Measurements from ENCODE around the gene GPR161. TPM values are rescaled to one million over a fixed set of nuclear protein-coding genes. Genes with fewer than 3 reads are reported as not detected.

GPR161 gene
- total RNA-seq, 1 donor from 2014 or later, result 21.9 TPM

- no peaks in the 10 kb centered on the region for H3K9me3 Mint-ChIP-seq (ENCODE audit: unreplicated experiment)
- Histone ChIP-seq H3K36me3 (ENCODE audit: insufficient read depth, low read length) (no peaks in the 10 kb centered on the region), H3K4me3 (ENCODE audit: insufficient read depth, low read depth, low read length) (no peak overlapping the region), H4K20me1 (ENCODE audit: insufficient read depth, low read length) (no peaks in the 10 kb centered on the region), H2AFZ (ENCODE audit: low read depth, low read length) (no peak overlapping the region), H3K9ac (ENCODE audit: low read length) (no peak overlapping the region), H3K4me1 (ENCODE audit: insufficient read depth, low read length) (peaks cover 5% of the 10 kb centered on the region), H3K79me2 (ENCODE audit: insufficient read depth, low read length) (no peaks in the 10 kb centered on the region), H3K4me2 (ENCODE audit: low read length) (no peak overlapping the region), H3K27me3 (ENCODE audit: insufficient read depth, low read length) (no peaks in the 10 kb centered on the region), H3K27ac (ENCODE audit: low read depth, low read length) (no peak overlapping the region), H3K9me3 (ENCODE audit: insufficient read depth, low read depth, low read length) (no peaks in the 10 kb centered on the region)
- no peak for DNase-seq (ENCODE audit: low read depth)
- peaks cover 19% of the 10 kb centered on the region for H3K36me3 Mint-ChIP-seq (ENCODE audit: low read depth, unreplicated experiment)
- H3K27ac Mint-ChIP-seq (ENCODE audit: unreplicated experiment), result no peak overlapping the region
- H3K4me1 Mint-ChIP-seq (ENCODE audit: low read depth, unreplicated experiment), result peaks cover 6% of the 10 kb centered on the region
- TF ChIP-seq CTCF (IDR thresholded peaks at IDR 0.05; ENCODE audit: insufficient read depth, low read depth, low read length) (no peak), EZH2 (IDR thresholded peaks at IDR 0.05; ENCODE audit: insufficient read depth, low read length) (no peak)
- FAIRE-seq, result no peak
- H3K27me3 Mint-ChIP-seq (ENCODE audit: low read depth, unreplicated experiment), result no peaks in the 10 kb centered on the region
- H3K4me3 Mint-ChIP-seq (ENCODE audit: unreplicated experiment), result no peak overlapping the region
These were observed 34.2 kb downstream of the GPR161 start for GRCh38 chr1:168102487-168102886.

GRCh38 chr1:168101336-168101735 is 35.4 kb downstream of the GPR161 start:
- H2AFZ ChIP-seq (ENCODE audit: low read depth, low read length), result no peak overlapping the region
- H3K36me3 ChIP-seq (ENCODE audit: insufficient read depth, low read length), result no peaks in the 10 kb centered on the region
- H3K4me2 ChIP-seq (ENCODE audit: low read length), result no peak overlapping the region
- H3K9me3 ChIP-seq (ENCODE audit: insufficient read depth, low read depth, low read length), result no peaks in the 10 kb centered on the region
- Mint-ChIP-seq H3K27me3 (ENCODE audit: low read depth, unreplicated experiment) (no peaks in the 10 kb centered on the region), H3K27ac (ENCODE audit: unreplicated experiment) (no peak overlapping the region), H3K36me3 (ENCODE audit: low read depth, unreplicated experiment) (peaks cover 22% of the 10 kb centered on the region), H3K4me3 (ENCODE audit: unreplicated experiment) (no peak overlapping the region), H3K9me3 (ENCODE audit: unreplicated experiment) (no peaks in the 10 kb centered on the region), H3K4me1 (ENCODE audit: low read depth, unreplicated experiment) (peaks cover 6% of the 10 kb centered on the region)
- H3K4me1 ChIP-seq (ENCODE audit: insufficient read depth, low read length), result peaks cover 5% of the 10 kb centered on the region
- H3K27ac ChIP-seq (ENCODE audit: low read depth, low read length), result no peak overlapping the region
- no peak for FAIRE-seq
- H3K79me2 ChIP-seq (ENCODE audit: insufficient read depth, low read length), result no peaks in the 10 kb centered on the region
- no peak for TF ChIP-seq EZH2 (IDR thresholded peaks at IDR 0.05; ENCODE audit: insufficient read depth, low read length)
- H3K9ac ChIP-seq (ENCODE audit: low read length), result no peak overlapping the region
- no peaks in the 10 kb centered on the region for H4K20me1 ChIP-seq (ENCODE audit: insufficient read depth, low read length)
- no peak for DNase-seq (ENCODE audit: low read depth)
- H3K4me3 ChIP-seq (ENCODE audit: insufficient read depth, low read depth, low read length), result no peak overlapping the region
- H3K27me3 ChIP-seq (ENCODE audit: insufficient read depth, low read length), result no peaks in the 10 kb centered on the region

GRCh38 chr1:168100315-168101002 is 36.3 kb downstream of the GPR161 start:
- peaks cover 5% of the 10 kb centered on the region for H3K4me1 ChIP-seq (ENCODE audit: insufficient read depth, low read length)
- H2AFZ ChIP-seq (ENCODE audit: low read depth, low read length), result no peak overlapping the region
- H3K9ac ChIP-seq (ENCODE audit: low read length), result no peak overlapping the region
- no peaks in the 10 kb centered on the region for H3K27me3 ChIP-seq (ENCODE audit: insufficient read depth, low read length)
- TF ChIP-seq EZH2 (IDR thresholded peaks at IDR 0.05; ENCODE audit: insufficient read depth, low read length), result no peak
- no peak for TF ChIP-seq CTCF (IDR thresholded peaks at IDR 0.05; ENCODE audit: insufficient read depth, low read depth, low read length)
- no peaks in the 10 kb centered on the region for H3K36me3 ChIP-seq (ENCODE audit: insufficient read depth, low read length)
- H3K27me3 Mint-ChIP-seq (ENCODE audit: low read depth, unreplicated experiment), result no peaks in the 10 kb centered on the region
- H3K4me3 ChIP-seq (ENCODE audit: insufficient read depth, low read depth, low read length), result no peak overlapping the region
- peak; percentile 75 for DNase-seq (ENCODE audit: low read depth)
- H3K27ac ChIP-seq (ENCODE audit: low read depth, low read length), result peak overlapping the region; percentile 36
- H3K4me2 ChIP-seq (ENCODE audit: low read length), result peak overlapping the region; percentile 60
- H3K36me3 Mint-ChIP-seq (ENCODE audit: low read depth, unreplicated experiment), result peaks cover 24% of the 10 kb centered on the region
- no peak for FAIRE-seq
- H3K4me3 Mint-ChIP-seq (ENCODE audit: unreplicated experiment), result no peak overlapping the region
- no peaks in the 10 kb centered on the region for H3K9me3 ChIP-seq (ENCODE audit: insufficient read depth, low read depth, low read length)
- no peaks in the 10 kb centered on the region for H3K79me2 ChIP-seq (ENCODE audit: insufficient read depth, low read length)
- H4K20me1 ChIP-seq (ENCODE audit: insufficient read depth, low read length), result no peaks in the 10 kb centered on the region
- H3K27ac Mint-ChIP-seq (ENCODE audit: unreplicated experiment), result peak overlapping the region; percentile 59
- no peaks in the 10 kb centered on the region for H3K9me3 Mint-ChIP-seq (ENCODE audit: unreplicated experiment)
- peaks cover 6% of the 10 kb centered on the region for H3K4me1 Mint-ChIP-seq (ENCODE audit: low read depth, unreplicated experiment)

Measured in astrocyte (in vitro differentiated cells and primary cell).